Muscle of arm (tissue), 14 donors: ENCODE data around the gene POU1F1. TPM values are rescaled to one million over a fixed set of nuclear protein-coding genes. Genes with fewer than 3 reads are reported as not detected.
"Not testable (repeated sequence)": the region's sequence is repeated elsewhere in the genome, so short reads cannot be mapped to it uniquely, and the experiment has no call there.

Source experiments
- DNase-seq: peaks from one replicate; pipeline ENCODE4 v3.0.0-alpha.2; 2013
- long read RNA-seq, 11 donors: transcript quantifications; one replicate each; lab custom pipeline, GENCODE V29; 2026
- polyA plus RNA-seq, 12 donors: library from polyadenylated mRNA; unstranded; fragments of 120-200 nt; gene quantifications; one replicate each; pipeline ENCODE4 v1.2.1, GENCODE V29; 2013; ENCODE audit not compliant: insufficient read length in 12 of 12

POU1F1 gene, protein sequence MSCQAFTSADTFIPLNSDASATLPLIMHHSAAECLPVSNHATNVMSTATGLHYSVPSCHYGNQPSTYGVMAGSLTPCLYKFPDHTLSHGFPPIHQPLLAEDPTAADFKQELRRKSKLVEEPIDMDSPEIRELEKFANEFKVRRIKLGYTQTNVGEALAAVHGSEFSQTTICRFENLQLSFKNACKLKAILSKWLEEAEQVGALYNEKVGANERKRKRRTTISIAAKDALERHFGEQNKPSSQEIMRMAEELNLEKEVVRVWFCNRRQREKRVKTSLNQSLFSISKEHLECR
- under 1 TPM in 1 of 12 donors, not detected in 11; 0.10 TPM for polyA plus RNA-seq
- long read RNA-seq, donor 1, result 0 reads
- long read RNA-seq, donor 2, result 0 reads
- long read RNA-seq, donor 3, result 0 reads
- long read RNA-seq, donor 4, result 0 reads
- long read RNA-seq, donor 5, result 0 reads
- long read RNA-seq, donor 6, result 0 reads
- long read RNA-seq, donor 7, result 0 reads
- long read RNA-seq, donor 8, result 0 reads
- long read RNA-seq, donor 9, result 0 reads
- long read RNA-seq, donor 10, result 0 reads
- long read RNA-seq, donor 11, result 0 reads

DNA sequence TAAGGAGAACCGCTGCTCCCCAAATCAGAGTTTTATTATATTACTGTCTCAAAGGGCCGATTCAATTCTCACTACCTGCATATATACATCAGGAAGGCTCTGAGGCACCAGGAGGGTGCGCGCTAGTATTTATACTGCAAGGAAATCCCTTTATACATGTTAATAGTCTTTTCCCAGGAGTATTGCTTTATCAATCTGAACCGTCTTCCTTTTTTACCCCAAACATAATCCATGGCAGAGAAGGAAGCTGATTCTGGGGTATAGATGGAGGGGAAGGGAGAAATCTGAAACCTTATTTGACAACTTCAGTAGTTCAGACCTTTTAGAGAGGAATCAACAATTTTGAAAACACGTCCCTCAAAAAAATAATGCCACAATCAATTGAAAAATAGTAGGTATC, at the start of gene POU1F1:
POU1F1 (minus strand) TSS at position 101 of the 400 bp plus-strand sequence. CDS start 122 bp downstream, outside the sequence.
- DNase-seq, result no peak

GRCh38 chr3:87324609-87325008, 48.2 kb upstream of the POU1F1 start:
- DNase-seq, result no peak

DNA sequence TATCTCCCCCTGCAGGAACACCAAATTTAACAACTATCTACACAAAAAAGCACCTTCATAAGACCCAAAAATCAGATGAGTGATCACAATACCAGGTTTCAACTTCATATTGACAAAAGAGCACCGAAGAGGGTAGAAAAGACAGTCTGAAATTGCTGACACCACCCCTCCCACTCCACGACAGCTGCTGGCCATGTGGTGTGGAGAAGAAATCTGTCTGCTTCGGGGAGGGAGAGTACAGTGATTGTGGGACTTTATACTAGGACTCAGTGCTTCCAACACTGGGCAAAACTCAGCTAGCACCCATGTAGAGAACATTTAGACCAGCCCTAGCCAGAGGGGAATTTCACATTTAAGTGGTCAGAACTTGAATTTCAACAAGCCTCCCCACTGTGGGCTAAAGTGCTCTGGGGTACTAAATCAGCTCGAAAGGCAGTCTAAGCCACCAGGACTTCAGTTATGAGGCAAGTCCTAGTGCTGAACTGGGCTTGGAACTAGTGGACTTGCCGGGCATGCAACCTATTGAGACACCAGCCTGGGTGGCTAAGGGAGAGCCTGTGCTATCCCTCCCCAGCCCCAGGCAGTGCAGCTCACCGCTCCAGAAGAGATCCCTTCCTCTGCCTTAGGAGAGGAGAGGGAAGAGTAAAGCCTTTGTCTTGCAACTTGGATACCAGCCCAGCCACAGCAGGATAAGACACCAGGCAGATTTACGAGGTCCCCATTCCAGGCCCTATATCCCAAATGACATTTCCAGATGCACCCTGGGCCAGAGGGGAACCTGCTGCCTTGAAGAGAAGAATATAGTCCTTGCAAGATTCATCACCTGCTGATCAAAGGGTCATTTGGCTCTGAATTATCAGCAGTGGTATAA, 44.6 kb upstream of the POU1F1 start:
- no peak for DNase-seq

GRCh38 chr3:87318617-87319021, 42.2 kb upstream of the POU1F1 start:
- DNase-seq, result no peak

DNA sequence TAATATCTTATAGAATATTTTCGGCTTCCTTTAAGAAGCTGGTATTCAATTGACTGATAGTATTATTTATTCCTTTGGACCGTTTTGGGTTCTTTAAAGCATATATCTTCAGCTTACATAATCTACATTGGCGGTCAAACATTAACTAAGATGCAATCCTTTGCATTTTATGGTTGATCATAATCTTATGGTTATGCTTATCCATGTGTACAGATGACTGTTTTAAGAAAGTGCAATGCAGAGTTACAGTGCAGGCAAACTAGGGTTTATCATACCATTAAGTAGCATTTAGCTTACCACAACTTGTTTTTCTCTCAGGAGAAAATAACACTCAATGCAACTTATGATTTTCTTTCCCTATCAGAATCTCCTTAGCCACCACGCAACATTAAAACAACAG, 41.4 kb upstream of the POU1F1 start:
- no peak for DNase-seq

- DNase-seq, result no peak
These were observed 37.3 kb upstream of the POU1F1 start for GRCh38 chr3:87313641-87314040.

GRCh38 chr3:87311309-87311708, 34.9 kb upstream of the POU1F1 start:
- no peak for DNase-seq

GRCh38 chr3:87309601-87310000, 33.2 kb upstream of the POU1F1 start:
- DNase-seq, result no peak

DNA sequence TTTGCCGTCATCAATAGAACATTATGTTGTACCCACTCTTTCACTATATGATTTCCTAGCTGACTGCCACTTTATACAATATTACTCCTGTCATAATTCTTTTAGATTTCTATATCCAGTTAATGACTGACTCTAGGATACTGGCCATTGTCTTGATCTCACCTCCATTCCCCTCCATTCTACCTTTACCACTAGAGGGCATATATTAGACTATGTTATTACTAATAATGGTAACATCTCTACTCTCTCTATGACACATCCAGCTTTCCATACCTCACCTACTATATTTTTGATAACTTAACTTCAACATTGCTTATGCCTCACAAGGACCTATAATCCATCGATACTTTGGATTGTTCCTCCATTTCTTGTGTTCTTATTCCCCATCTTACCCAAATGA, 31.4 kb upstream of the POU1F1 start:
- no peak for DNase-seq

DNA sequence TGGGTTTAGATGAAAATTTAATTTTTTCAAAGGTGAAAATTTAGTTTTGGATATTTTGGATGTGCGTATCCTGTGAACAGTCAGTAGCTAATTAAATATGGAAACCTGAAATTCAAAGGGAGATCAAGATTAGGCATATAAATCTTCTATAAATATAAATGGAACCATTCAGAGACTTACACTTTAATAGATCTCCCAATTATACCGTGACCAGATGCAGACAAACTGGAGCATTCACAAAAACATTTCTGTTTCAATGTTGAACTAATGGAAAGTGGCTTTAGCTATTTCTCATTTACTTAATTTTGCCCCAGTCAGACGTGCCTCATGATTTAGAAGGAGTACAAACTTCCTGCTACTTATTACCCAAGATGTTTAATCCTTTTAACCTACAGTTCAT, 29.1 kb upstream of the POU1F1 start:
- DNase-seq, result no peak

DNA sequence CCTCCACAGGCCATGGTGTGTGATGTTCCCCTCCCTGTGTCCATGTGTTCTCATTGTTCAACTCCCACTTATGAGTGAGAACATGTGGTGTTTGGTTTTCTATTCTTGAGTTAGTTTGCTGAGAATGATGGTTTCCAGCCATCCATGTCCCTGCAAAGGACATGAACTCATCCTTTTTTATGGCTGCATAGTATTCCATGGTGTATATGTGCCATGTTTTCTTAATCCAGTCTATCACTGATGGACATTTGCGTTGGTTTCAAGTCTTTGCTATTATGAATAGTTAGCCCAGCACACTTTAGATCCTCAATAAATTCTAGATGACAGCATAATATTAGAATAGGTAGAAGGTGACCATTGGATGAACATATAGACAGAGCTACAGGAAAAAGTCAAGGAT, 28.6 kb upstream of the POU1F1 start:
- DNase-seq, result not testable (repeated sequence)

DNA sequence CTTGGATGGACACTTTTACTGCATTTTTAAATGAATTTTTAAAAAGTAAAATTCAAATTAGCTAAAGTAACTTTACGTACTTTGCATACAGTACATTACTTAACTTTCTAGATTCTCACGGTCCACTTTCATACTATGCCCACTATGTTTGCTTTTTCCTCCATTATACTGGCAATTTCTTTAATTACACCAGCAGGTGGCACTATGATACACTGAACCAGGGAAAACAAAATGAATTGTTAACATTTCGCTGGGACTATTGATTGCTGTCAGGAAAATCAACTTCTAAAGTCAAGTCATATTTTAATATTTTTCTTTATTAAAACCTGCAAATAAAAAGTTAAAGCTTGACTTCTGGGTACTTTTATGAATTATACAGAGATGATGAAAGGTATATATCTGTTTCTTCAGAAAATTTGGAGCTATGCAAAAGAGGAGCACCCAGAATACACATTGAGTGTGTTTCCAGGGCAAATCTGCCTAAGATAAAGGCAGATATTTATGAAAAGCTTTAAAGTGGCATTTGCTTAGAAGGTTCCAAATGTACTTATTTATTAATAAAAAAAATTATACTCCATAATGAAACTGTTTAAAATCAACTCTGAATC, 21.8 kb upstream of the POU1F1 start:
- peak; percentile 17 for DNase-seq

- DNase-seq, result no peak
These were observed 12.1 kb upstream of the POU1F1 start for GRCh38 chr3:87288446-87288845.

GRCh38 chr3:87287011-87287410, 10.6 kb upstream of the POU1F1 start:
- DNase-seq, result no peak

DNA sequence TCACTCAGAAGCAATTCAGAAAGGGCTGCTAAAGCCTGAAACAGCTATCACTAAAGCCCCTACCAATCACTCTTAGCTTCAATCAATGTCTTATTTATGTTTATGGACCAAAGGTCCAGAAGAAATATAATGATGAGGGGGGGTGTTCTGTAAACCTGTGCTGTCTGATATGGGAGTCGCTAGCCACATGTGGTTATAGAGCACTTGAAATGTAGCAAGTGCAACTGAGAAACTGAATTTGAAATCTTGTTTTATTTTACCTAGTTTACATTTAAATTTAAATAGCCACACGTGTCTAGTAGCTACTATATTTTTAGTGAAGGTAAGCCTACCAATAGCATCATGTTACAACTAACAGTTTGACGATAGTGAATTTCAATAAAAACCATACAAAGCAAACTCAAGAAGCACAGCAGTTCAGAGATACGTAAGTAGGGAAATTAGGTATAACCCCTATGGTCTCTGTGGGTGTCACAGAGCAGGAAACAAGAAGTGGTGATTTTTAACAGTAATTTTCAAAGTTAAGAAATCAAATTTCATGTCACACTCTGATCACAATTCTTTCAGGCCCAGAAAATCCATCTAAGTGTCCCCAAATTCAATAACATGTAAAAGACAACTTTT, 3.6 kb downstream of the POU1F1 start:
- no peak for DNase-seq

GRCh38 chr3:87270908-87271700, 5.3 kb downstream of the POU1F1 start:
- no peak for DNase-seq

DNA sequence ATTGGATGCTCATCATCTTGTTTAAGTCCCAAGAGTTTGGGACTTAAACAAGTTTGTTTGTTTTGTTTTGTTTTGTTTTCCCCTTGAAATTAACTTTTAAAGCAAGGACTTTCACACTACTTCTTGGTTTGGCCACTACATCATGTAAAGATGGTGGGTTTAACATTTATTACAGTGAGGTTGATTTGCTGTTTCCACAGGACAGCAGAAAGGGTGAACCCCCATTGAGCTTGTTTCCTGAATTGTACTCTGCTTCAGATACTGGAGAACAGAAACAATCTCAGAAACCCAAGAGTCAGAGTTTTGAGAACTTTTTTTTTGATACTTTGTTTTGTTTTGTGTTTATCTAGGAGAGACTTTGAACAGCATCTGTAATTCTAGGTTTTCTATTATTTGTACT, 6.7 kb downstream of the POU1F1 start:
- DNase-seq, result no peak

DNA sequence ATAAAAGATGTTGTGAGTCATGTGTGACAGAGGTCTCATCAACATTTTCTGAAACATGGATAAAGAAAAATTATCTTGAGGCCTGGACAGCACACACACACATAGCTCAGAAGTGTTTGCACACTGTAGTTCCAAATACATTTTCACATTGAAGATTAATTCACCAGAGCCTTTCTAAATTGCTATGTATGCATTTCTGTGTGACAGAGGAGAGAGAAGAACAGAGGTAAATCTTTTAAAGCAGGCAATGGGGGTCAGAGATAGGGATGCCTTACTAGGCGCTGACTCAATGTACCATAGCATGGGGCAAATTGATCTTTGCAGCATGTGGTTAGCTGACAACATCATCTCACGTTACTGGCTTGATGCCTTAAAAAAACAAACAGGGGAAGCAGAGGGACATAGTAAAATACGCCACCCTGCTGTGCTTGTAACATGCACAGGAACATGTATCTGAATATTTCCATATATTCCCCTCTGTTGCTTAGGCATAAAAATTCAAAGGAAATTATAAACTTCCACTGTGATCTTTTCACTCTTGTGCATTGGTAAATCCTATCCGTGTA, 7.7 kb downstream of the POU1F1 start:
- no peak for DNase-seq

DNA sequence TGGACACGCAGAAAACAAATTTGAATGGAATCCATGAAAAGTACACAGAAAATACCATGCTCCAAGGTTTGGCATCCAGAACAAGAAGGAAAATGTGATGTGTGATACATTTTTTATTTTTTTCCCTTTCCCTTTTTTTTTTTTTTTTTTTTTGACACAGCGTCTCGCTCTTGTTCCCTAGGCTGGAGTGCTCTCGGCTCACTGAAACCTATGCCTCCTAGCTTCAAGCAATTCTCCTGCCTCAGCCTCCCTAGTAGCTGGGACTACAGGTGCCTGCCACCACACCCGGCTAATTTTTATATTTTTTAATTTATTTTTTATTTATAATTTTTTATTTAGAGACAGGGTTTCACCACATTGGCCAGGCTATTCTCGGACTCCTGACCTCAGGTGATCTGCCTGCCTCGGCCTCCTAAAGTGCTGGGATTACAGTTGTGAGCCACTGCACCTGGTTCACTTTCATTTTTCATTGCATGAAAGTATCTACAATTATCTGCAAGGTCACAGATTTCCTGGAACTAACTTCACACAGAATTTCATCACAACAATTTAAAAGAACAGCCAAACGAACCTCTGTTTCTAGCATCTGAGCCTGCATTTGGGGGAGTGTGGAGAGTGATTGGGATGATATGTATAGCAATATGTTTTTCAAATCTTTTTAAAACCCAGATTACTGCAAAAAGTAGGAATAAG, 8.3 kb downstream of the POU1F1 start:
- no peak for DNase-seq

DNA sequence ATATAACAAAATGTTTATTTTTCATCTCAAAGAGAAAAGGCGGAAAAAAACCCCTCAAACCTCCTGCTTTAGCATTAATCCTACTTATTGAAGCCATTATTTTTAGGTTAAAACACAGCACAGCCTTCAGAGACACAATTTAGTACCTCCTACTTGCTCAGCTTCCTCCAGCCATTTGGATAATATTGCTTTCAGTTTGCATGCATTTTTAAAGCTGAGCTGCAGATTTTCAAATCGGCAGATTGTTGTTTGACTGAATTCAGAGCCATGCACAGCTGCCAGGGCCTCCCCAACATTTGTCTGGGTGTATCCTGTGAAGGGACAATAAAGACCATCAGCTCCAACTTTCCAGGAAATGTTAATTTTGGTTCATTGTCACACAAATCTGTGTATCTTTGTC, 14.5 kb downstream of the POU1F1 start:
- DNase-seq, result no peak
